Progenitor cell of endocrine pancreas (in vitro differentiated cells): ENCODE results near the gene GID8. TPM values are rescaled to one million over a fixed set of nuclear protein-coding genes. Genes with fewer than 3 reads are reported as not detected.

Experiments used
- DNase-seq: peaks from one replicate; pipeline ENCODE4 v3.0.0; 2021; ENCODE audit warnings: low spot score; ENCODE audit not compliant: unreplicated experiment
- H3K27ac Mint-ChIP-seq: 2 replicates; pipeline ENCODE4 v1.8.0; 2021; ENCODE audit warnings: mild to moderate bottlenecking, moderate library complexity, mixed read lengths
- H3K27me3 Mint-ChIP-seq: 2 replicates; pipeline ENCODE4 v1.8.0; 2021; ENCODE audit warnings: mixed read lengths
- H3K36me3 Mint-ChIP-seq: 2 replicates; pipeline ENCODE4 v1.8.0; 2022; ENCODE audit warnings: mixed read lengths; ENCODE audit not compliant: insufficient read depth
- H3K4me1 Mint-ChIP-seq: 2 replicates; pipeline ENCODE4 v1.8.0; 2021; ENCODE audit warnings: low read depth, mixed read lengths
- H3K4me3 Mint-ChIP-seq: 2 replicates; pipeline ENCODE4 v1.8.0; 2021; ENCODE audit warnings: low read depth, mild to moderate bottlenecking, moderate library complexity, mixed read lengths
- H3K9me3 Mint-ChIP-seq: 2 replicates; pipeline ENCODE4 v1.8.0; 2021; ENCODE audit warnings: low read depth, mixed read lengths
- total RNA-seq: library from RNA; stranded (reverse); gene quantifications from 2 replicates; pipeline ENCODE4 v1.2.1, GENCODE V29; 2021
- TF ChIP-seq, protein P1 (sequence below): fragments of 200-600 bp; sonication (generic); IDR thresholded peaks from one replicate; pipeline ENCODE4 v1.5.0; 2021; ENCODE audit warnings: antibody characterized with exemption, mild to moderate bottlenecking; ENCODE audit not compliant: unreplicated experiment

Gene GID8
- total RNA-seq, 1 donor from 2014 or later: 66.7 TPM

DNA sequence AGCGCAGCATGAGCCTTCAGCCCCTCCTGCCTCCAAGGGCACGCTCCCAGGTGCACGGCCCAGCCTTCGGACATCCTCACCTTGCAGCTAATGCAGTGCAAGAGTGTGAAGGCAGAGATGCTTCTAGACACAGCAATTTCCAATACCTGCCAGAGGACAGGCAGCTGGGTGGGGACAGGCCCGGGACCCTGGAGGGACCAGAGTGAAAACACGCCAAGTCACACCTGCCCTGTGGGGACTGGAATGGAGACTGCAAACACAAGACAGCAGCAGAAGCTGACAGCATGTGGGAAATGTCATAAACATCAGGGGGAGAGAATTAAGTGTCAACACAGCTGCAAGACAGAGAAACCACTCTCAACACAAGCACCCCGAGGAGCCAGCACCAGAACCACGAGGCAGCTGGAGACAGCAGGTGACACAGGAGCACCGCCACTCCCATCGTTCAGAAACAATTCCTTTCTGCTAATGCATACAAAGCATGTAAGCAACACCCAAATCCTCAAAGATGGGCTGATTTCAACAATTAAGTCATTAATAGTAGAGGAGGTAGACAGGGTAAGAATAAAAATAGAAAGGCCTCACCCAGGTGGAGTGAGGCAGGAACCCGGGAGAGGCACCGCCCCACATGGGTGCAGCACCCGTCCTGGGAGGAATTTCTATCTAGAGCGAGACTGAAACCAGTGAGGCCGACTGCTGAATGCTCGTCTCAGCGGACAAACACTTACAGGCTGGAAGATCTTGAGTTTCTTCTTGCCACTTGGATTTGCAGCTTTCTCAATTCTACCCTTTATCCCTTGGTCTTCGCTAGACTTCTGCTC is 28.8 kb upstream of the GID8 start:
- no peaks in the 10 kb centered on the region for H3K27me3 Mint-ChIP-seq
- no peak for DNase-seq
- H3K36me3 Mint-ChIP-seq: peaks cover 43% of the 10 kb centered on the region
- H3K4me1 Mint-ChIP-seq: peaks cover 11% of the 10 kb centered on the region
- TF ChIP-seq, protein P1, sequence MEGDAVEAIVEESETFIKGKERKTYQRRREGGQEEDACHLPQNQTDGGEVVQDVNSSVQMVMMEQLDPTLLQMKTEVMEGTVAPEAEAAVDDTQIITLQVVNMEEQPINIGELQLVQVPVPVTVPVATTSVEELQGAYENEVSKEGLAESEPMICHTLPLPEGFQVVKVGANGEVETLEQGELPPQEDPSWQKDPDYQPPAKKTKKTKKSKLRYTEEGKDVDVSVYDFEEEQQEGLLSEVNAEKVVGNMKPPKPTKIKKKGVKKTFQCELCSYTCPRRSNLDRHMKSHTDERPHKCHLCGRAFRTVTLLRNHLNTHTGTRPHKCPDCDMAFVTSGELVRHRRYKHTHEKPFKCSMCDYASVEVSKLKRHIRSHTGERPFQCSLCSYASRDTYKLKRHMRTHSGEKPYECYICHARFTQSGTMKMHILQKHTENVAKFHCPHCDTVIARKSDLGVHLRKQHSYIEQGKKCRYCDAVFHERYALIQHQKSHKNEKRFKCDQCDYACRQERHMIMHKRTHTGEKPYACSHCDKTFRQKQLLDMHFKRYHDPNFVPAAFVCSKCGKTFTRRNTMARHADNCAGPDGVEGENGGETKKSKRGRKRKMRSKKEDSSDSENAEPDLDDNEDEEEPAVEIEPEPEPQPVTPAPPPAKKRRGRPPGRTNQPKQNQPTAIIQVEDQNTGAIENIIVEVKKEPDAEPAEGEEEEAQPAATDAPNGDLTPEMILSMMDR: no peak
- no peak overlapping the region for H3K27ac Mint-ChIP-seq
- H3K9me3 Mint-ChIP-seq: no peaks in the 10 kb centered on the region
- H3K4me3 Mint-ChIP-seq: no peak overlapping the region

DNA sequence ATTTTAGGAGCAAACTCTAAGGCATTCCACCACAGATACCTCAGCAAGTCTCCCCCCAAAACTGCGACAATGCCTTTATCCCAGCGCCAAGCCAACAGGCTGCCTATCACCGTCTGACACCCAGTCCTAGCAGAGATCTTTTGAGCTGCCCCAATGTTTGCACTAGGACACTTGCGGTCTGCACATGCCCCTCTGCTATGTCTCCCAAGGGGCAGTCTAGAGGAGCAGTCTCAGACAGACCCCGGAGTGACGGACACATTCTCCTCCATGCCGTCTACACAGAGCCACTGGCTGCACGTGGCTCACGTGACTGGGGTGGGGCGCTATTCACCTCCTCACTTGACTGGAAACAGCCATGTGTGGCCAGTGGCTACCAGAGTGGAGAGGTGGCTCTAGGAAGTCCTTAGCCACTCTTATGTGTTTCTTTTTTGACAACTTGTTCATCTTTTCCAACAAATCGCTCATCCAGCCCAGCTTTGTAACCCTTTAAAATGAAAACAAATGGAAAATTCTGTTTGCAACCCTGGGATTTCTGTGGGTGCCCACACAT is 27.7 kb upstream of the GID8 start:
- Mint-ChIP-seq H3K27me3 (no peaks in the 10 kb centered on the region), H3K36me3 (peaks cover 34% of the 10 kb centered on the region), H3K4me3 (no peak overlapping the region), H3K4me1 (peaks cover 15% of the 10 kb centered on the region), H3K9me3 (no peaks in the 10 kb centered on the region), H3K27ac (no peak overlapping the region)
- TF ChIP-seq, protein P1: no peak
- no peak for DNase-seq

DNA sequence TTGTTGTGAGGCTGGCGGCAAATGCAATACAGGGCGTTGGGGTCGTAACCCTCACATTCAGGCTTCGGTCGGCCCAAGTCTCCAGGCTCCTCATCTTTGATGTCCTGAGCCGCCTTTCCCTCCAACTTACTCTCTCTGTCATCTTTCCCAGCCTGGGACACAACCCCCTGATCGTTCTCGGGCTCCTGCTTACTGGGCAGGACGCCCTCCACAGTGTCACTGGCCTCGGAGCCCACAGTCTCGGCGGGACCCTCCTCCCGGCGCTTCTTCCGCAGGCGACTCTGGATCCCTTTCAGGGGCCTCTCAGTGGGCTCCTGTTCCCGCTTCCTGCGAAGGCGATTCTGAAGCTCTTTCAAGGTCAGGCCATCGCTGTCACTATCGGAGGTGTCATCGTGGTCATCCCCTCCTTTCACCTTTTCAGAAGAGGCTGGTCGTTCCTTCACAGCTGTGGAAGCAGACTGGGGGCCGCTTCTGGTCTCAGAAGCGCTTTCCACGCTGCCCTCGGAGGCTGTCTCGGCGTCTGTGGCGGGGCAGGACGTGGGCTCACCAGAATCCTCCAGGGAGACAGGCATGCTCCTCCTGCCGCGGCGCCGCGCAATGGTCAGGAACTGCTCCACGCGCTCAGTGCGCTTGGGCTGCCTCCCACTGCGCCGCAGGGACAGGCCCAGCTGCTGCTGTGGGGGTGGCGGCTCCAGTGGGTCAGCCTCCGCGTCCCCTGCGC is 27.0 kb upstream of the GID8 start:
- Mint-ChIP-seq H3K36me3 (peaks cover 30% of the 10 kb centered on the region), H3K27ac (peak overlapping the region; percentile 33), H3K4me1 (peaks cover 15% of the 10 kb centered on the region), H3K4me3 (no peak overlapping the region), H3K27me3 (no peaks in the 10 kb centered on the region), H3K9me3 (no peaks in the 10 kb centered on the region)
- DNase-seq: no peak
- TF ChIP-seq, protein P1: no peak

GRCh38 chr20:62911701-62912280 is 26.2 kb upstream of the GID8 start:
- peak overlapping the region; percentile 56 for H3K27ac Mint-ChIP-seq
- no peak for DNase-seq
- H3K4me1 Mint-ChIP-seq: peaks cover 19% of the 10 kb centered on the region
- H3K9me3 Mint-ChIP-seq: no peaks in the 10 kb centered on the region
- H3K4me3 Mint-ChIP-seq: no peak overlapping the region
- TF ChIP-seq, protein P1: no peak
- peaks cover 22% of the 10 kb centered on the region for H3K36me3 Mint-ChIP-seq
- H3K27me3 Mint-ChIP-seq: no peaks in the 10 kb centered on the region

DNA sequence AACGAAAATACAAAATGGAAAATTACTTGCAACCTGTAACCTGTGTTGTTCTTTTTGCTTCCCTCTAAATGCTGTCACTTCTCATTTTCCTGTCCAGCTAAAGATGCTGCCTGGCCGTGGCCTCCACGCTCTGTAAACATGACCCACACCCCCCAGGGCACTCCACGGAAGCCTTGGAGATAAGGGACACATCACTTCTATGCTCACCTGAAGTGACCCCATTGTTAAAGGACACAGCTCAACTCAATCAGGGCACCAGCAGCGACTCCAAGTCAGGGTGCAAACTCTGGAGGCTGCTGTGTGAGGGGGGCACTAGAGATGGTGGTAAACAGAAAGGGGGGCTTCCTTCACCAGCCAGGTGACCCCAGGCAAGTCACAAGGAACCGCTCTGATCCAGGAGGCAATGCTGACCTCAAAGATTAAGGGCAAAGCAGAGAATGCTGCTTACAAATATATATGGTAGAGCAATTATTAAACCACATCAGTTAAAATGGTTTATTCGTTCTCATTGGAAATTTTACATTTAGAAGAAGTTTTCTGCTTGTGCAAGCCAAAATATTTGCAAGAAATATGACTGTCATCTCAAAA is 24.8 kb upstream of the GID8 start:
- peaks cover 16% of the 10 kb centered on the region for H3K36me3 Mint-ChIP-seq
- H3K4me3 Mint-ChIP-seq: no peak overlapping the region
- TF ChIP-seq, protein P1: no peak

More for the DNA sequence above, 24.8 kb upstream of the GID8 start:
- peak overlapping the region; percentile 79 for H3K27ac Mint-ChIP-seq
- peaks cover 29% of the 10 kb centered on the region for H3K4me1 Mint-ChIP-seq
- no peaks in the 10 kb centered on the region for H3K27me3 Mint-ChIP-seq
- DNase-seq: no peak
- no peaks in the 10 kb centered on the region for H3K9me3 Mint-ChIP-seq
